Measurements from ENCODE around the gene KIF26A. TPM values are rescaled to one million over a fixed set of nuclear protein-coding genes. Genes with fewer than 3 reads are reported as not detected.

The KIF26A gene
- polyA plus RNA-seq, 3 donors = 12.6 to 14.5 (median 12.6) TPM

GRCh38 chr14:104100171-104101085 lies 38.0 kb upstream of the KIF26A start:
- DNase-seq = no peak

- DNase-seq = no peak
These were observed 37.2 kb upstream of the KIF26A start for GRCh38 chr14:104101086-104101621.

GRCh38 chr14:104101651-104102281 lies 36.6 kb upstream of the KIF26A start:
- DNase-seq = no peak

GRCh38 chr14:104102282-104102914 lies 36.0 kb upstream of the KIF26A start:
- DNase-seq = no peak

- DNase-seq = no peak
These were observed 35.3 kb upstream of the KIF26A start for GRCh38 chr14:104103061-104103445.

- no peak for DNase-seq
These were observed 34.8 kb upstream of the KIF26A start for GRCh38 chr14:104103446-104104075.

- DNase-seq = no peak
These were observed 34.1 kb upstream of the KIF26A start for GRCh38 chr14:104104076-104104901.

GRCh38 chr14:104105071-104105821 lies 33.1 kb upstream of the KIF26A start:
- DNase-seq = no peak

- no peak for DNase-seq
These were observed 32.4 kb upstream of the KIF26A start for GRCh38 chr14:104105822-104106470.

GRCh38 chr14:104106471-104106991 lies 31.9 kb upstream of the KIF26A start:
- DNase-seq = no peak

- no peak for DNase-seq
These were observed 31.2 kb upstream of the KIF26A start for GRCh38 chr14:104107101-104107581.

GRCh38 chr14:104107611-104108569 lies 30.5 kb upstream of the KIF26A start:
- no peak for DNase-seq

GRCh38 chr14:104108570-104109541 lies 29.5 kb upstream of the KIF26A start:
- no peak for DNase-seq

- no peak for DNase-seq
These were observed 28.5 kb upstream of the KIF26A start for GRCh38 chr14:104109731-104110361.

GRCh38 chr14:104110491-104111209 lies 27.7 kb upstream of the KIF26A start:
- no peak for DNase-seq
